Measurements from ENCODE around the gene BSG.

BSG gene

DNA sequence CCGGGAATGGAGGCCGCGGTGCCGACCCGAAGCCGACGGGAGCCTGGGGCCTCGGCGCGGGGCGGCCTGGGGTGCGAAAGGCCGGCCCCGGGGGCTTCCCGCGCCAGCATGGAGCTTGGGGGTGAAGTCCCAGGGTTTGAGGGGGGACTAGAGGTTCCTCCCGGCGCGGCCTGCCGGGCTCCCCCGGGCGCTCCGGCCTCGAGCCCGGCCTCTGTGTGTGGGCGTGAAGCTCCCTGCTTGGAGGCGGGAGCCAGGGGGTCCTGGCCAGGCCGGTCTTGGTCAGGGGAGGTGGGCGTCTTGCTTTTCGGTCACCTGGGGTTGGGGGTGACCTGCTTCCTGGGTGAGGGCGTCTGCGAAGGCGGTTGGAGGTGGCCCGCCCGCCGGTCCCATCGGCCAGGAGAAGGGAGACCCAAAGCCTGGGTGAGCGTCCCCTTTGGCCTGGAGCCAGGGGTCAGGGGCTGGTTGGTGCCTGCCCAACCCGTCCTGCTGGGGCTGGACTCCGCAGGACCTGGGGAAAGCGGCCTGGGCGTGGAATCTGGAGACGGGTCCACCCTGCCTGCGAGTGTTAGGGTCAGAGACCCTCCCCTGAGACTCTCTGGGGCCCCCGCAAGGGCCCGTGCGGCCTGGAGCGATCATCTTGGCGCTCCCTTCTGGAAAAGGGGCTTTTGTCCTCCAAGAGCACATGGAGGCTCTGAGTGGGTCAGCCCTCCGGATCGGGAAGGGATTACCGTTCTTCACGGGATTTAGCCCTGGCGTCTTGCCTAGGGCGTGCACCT, 535 bp downstream of the BSG start:
- Histone ChIP-seq H3K4me3 (ENCODE audit: low read length) (peak overlapping the region; percentile 92), H3K27me3 (ENCODE audit: control insufficient read depth, insufficient read depth, low read length) (no peaks in the 10 kb centered on the region), H3K36me3 (ENCODE audit: control insufficient read depth, insufficient read depth, low read length) (peaks cover 6% of the 10 kb centered on the region; the same call in 1 of the 2 replicates), H3K4me1 (ENCODE audit: control insufficient read depth, insufficient read depth, low read length) (peaks cover 7% of the 10 kb centered on the region), H3K9me3 (ENCODE audit: control insufficient read depth, insufficient read depth, low read length) (0 out of 2 replicates have a peak, but pooled peaks cover 2% of the 10 kb centered on the region), H3K27ac (ENCODE audit: low read length) (no peak overlapping the region)
- no CpG with 5 or more reads among the region's 55 CpGs for WGBS (ENCODE audit: insufficient coverage, insufficient read length)
- DNase-seq (ENCODE audit: low read depth, low spot score), result no peak

DNA sequence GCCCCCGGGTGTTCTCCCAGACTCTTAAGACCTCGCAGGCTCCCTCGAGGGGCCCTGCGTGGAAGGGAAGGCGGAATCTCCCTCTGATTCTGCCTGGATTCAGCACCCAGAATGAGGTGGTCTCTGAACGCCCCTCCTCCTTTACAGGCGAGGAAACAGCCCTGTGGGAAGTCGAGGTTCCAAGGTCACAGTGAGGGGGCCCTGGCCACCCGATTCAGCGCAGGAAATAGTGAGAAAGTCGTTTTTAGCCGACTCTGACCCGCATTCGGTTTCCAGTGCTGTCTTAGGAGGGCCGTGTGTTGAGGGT, 1.1 kb downstream of the BSG start:
- H3K36me3 ChIP-seq (ENCODE audit: control insufficient read depth, insufficient read depth, low read length), result peaks cover 9% of the 10 kb centered on the region; the same call in 1 of the 2 replicates
- H3K4me3 ChIP-seq (ENCODE audit: low read length), result peak overlapping the region; percentile 92
- H3K27me3 ChIP-seq (ENCODE audit: control insufficient read depth, insufficient read depth, low read length), result no peaks in the 10 kb centered on the region
- no peak for DNase-seq (ENCODE audit: low read depth, low spot score)
- H3K27ac ChIP-seq (ENCODE audit: low read length), result no peak overlapping the region
- H3K9me3 ChIP-seq (ENCODE audit: control insufficient read depth, insufficient read depth, low read length), result 0 out of 2 replicates have a peak, but pooled peaks cover 2% of the 10 kb centered on the region
- WGBS (ENCODE audit: insufficient coverage, insufficient read length), result no CpG with 5 or more reads among the region's 15 CpGs
- H3K4me1 ChIP-seq (ENCODE audit: control insufficient read depth, insufficient read depth, low read length), result peaks cover 7% of the 10 kb centered on the region

DNA sequence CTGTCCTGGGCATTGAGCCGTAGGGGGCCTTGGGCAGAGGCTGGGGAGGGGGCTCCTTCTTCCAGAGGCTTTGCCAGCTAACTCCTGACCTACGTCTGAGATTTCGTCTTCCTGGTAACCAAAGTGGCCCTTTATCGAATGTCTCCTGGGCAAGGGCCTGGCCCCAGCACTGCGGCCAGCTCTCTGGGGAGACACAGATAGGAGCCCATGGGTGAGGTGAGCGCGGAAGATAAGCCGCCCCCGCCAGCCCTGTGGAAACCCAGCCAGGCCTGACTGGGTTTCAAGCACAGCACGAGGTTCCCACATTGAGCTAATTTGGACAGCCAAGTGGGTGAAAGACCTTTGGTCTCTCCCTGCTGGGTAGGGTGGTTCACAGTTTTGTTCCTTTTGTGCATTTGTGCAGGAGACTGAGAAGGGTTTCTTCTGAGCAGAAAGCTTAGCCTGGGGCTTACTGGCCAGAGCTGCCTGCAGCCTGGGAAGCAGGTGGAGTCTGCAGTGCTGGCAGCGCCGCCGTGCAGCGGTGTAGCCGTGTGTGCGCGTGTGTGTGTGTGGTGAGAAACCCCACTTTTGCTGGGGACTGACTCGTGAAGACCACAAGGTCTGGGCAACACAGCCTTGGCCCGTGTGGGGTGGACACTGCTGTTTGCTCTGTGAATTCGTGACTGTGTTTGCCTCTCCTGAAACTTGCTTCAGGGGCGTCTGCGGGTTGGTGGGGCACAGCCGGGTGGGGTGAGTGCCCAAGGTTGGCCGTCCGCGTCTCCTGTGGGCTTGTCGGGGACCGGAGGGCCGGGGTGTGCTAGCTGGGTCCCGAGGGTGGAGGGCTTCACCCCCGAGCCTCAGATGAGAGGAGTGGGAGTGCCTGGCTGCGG, 2.5 kb downstream of the BSG start:
- H3K27ac ChIP-seq (ENCODE audit: low read length), result no peak overlapping the region
- no CpG with 5 or more reads among the region's 32 CpGs for WGBS (ENCODE audit: insufficient coverage, insufficient read length)
- no peaks in the 10 kb centered on the region for H3K9me3 ChIP-seq (ENCODE audit: control insufficient read depth, insufficient read depth, low read length)
- H3K4me1 ChIP-seq (ENCODE audit: control insufficient read depth, insufficient read depth, low read length), result peaks cover 7% of the 10 kb centered on the region
- H3K4me3 ChIP-seq (ENCODE audit: low read length), result no peak overlapping the region
- H3K36me3 ChIP-seq (ENCODE audit: control insufficient read depth, insufficient read depth, low read length), result peaks cover 11% of the 10 kb centered on the region; the same call in 1 of the 2 replicates
- no peak for DNase-seq (ENCODE audit: low read depth, low spot score)
- H3K27me3 ChIP-seq (ENCODE audit: control insufficient read depth, insufficient read depth, low read length), result no peaks in the 10 kb centered on the region

DNA sequence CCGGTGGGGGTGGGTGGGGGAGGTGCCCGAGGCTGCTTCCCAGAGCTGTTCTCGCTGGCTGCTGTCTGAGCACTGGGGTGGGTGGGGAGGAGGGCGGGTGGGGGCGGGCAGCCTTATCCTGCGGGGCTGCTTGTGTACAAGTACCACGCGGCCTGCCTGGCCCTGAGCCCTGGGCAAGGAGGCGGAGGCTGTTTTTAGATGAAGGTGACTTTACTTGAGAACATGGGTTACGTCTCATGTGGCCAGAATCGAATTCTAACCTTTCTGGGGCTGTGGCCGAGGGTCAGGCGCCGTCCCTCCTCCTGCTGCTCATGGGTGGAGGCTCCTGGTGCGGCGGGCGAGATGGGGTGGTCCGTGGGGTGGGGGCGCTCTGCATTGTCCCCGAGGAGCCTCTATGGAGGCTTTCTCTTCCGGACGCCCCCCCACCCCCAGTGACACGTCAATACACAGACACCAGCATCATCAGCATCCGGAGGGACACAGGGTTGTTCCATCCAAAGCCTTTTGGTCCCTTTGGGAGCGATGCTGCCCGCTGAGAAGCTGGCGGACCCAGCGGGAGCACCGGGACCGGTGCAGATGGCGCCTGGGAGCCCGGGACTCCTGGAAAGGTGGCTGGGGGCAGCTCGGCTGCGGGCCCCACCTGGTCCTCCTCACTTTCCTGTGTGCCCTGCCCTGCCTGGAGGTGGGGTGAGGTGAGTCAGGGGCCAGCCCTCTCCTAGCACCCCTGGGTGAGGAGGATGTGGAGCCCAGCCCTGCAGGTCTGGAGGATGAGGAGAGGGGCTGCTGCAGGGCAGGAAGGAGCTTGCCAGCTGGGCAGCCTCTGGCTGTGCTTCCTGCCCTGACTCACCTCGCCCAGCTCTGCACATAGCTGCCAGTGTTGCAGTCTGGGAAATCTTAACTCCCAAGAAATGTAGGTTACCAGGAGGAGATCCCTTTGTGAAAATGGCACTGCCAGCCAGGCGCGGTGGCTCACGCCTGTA, 3.4 kb downstream of the BSG start:
- H3K4me3 ChIP-seq (ENCODE audit: low read length), result no peak overlapping the region
- no peak for DNase-seq (ENCODE audit: low read depth, low spot score)
- no peak overlapping the region for H3K27ac ChIP-seq (ENCODE audit: low read length)
- no peaks in the 10 kb centered on the region for H3K27me3 ChIP-seq (ENCODE audit: control insufficient read depth, insufficient read depth, low read length)
- WGBS (ENCODE audit: insufficient coverage, insufficient read length), result no CpG with 5 or more reads among the region's 38 CpGs
- no peaks in the 10 kb centered on the region for H3K9me3 ChIP-seq (ENCODE audit: control insufficient read depth, insufficient read depth, low read length)
- peaks cover 19% of the 10 kb centered on the region for H3K36me3 ChIP-seq (ENCODE audit: control insufficient read depth, insufficient read depth, low read length)
- peaks cover 7% of the 10 kb centered on the region for H3K4me1 ChIP-seq (ENCODE audit: control insufficient read depth, insufficient read depth, low read length)

DNA sequence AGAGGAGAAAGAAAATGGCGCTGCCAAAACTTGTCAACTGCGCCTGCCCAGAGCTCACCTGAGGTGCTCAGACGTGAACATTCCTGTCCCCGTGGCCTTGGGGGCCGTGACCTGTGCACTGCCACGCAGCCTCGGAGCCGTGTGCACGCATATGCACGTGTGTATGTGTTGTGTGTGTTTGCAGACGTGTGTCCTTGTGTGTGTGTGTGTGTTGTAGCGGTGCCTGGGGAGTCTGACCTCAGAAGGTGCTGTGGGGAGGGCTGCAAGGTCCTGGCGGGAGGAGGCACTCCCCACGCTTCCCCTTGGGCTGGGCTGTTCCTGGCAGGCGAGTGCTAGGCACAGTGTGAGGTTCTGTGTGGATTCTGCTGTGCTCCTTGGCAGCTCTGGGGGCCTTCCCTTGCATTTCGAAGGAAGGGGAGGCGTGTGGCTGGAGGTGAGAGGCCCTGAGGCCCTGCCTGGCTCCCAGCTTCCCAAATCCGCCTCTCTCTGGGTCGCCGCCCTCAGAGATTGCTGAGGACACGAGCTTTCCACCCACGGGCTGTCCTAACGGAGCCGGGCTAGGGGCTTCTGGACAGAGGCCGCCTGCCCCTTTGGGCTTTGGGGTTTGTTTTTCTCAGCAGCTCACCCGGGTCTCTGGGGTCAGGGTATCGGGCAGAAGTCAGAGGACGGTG, 4.5 kb downstream of the BSG start:
- no peak overlapping the region for H3K4me3 ChIP-seq (ENCODE audit: low read length)
- peaks cover 9% of the 10 kb centered on the region for H3K4me1 ChIP-seq (ENCODE audit: control insufficient read depth, insufficient read depth, low read length)
- H3K36me3 ChIP-seq (ENCODE audit: control insufficient read depth, insufficient read depth, low read length), result peaks cover 27% of the 10 kb centered on the region
- H3K27ac ChIP-seq (ENCODE audit: low read length), result no peak overlapping the region
- no CpG with 5 or more reads among the region's 28 CpGs for WGBS (ENCODE audit: insufficient coverage, insufficient read length)
- no peak for DNase-seq (ENCODE audit: low read depth, low spot score)
- no peaks in the 10 kb centered on the region for H3K27me3 ChIP-seq (ENCODE audit: control insufficient read depth, insufficient read depth, low read length)
- no peaks in the 10 kb centered on the region for H3K9me3 ChIP-seq (ENCODE audit: control insufficient read depth, insufficient read depth, low read length)

DNA sequence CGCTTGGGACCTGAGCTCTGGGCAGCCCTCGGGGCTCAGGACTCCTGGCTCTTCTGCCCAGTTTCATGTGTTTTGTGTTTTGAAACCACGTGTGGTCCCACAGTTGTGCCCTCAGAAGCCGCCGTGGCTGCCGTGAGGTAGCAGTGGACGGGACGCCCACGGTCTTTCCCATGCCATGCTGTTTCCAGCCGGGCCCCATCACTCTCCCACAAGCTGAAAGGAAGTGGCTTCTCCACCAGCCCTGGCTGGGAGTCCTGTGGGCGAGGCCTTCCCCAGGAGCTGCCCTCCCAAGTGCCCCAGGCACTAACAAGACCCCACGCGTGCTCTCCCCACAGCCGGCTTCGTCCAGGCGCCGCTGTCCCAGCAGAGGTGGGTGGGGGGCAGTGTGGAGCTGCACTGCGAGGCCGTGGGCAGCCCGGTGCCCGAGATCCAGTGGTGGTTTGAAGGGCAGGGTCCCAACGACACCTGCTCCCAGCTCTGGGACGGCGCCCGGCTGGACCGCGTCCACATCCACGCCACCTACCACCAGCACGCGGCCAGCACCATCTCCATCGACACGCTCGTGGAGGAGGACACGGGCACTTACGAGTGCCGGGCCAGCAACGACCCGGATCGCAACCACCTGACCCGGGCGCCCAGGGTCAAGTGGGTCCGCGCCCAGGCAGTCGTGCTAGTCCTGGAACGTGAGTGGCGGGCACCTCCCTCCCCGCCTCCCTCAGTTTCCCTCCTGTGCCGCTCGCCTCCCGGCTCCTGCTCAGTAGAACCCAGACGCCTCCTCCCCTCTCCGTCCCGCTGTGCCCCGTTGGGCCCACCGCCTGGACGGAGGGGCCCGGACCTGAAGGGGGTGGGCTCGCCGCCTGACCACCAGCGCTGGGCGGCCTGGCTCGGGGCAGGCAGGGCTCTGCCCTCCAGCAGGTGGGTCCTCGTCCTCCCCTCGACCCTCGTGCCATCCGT, 5.3 kb downstream of the BSG start:
- Histone ChIP-seq H3K4me1 (ENCODE audit: control insufficient read depth, insufficient read depth, low read length) (peaks cover 9% of the 10 kb centered on the region), H3K27ac (ENCODE audit: low read length) (no peak overlapping the region), H3K36me3 (ENCODE audit: control insufficient read depth, insufficient read depth, low read length) (peaks cover 29% of the 10 kb centered on the region), H3K4me3 (ENCODE audit: low read length) (no peak overlapping the region), H3K9me3 (ENCODE audit: control insufficient read depth, insufficient read depth, low read length) (no peaks in the 10 kb centered on the region), H3K27me3 (ENCODE audit: control insufficient read depth, insufficient read depth, low read length) (no peaks in the 10 kb centered on the region)
- WGBS (ENCODE audit: insufficient coverage, insufficient read length), result no CpG with 5 or more reads among the region's 66 CpGs
- DNase-seq (ENCODE audit: low read depth, low spot score), result no peak

DNA sequence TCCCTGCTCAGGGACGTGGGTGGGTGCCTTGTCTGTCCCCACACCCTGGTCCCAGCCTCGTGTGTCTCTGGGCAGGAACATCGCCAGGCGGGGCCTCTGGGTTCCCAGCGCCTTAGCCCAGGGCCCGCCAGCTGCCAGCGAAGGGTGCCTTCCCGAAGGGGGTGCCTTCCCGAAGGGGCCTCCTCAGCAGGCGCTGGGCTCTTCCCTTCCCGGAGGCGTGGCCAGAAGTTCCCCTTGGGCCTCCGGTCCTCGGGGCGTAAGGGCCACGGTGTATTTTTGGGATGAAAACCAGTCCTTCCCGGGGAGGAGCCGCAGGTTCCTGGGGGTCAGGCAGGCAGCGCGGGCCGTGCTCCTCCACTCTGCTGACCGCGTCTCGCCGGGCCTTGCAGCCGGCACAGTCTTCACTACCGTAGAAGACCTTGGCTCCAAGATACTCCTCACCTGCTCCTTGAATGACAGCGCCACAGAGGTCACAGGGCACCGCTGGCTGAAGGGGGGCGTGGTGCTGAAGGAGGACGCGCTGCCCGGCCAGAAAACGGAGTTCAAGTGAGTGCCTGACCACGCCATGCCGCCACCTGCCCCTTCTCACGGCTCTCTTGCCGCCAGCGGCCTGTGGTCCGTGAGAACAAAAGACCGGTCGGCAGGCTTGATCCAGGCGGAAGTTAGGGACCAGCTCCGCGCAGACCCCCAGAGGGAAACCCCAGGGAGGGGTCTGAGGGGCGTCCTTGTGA, 6.9 kb downstream of the BSG start:
- Histone ChIP-seq H3K9me3 (ENCODE audit: control insufficient read depth, insufficient read depth, low read length) (no peaks in the 10 kb centered on the region), H3K27me3 (ENCODE audit: control insufficient read depth, insufficient read depth, low read length) (no peaks in the 10 kb centered on the region), H3K4me3 (ENCODE audit: low read length) (no peak overlapping the region), H3K36me3 (ENCODE audit: control insufficient read depth, insufficient read depth, low read length) (peaks cover 35% of the 10 kb centered on the region), H3K27ac (ENCODE audit: low read length) (no peak overlapping the region), H3K4me1 (ENCODE audit: control insufficient read depth, insufficient read depth, low read length) (peaks cover 9% of the 10 kb centered on the region)
- no CpG with 5 or more reads among the region's 46 CpGs for WGBS (ENCODE audit: insufficient coverage, insufficient read length)
- no peak for DNase-seq (ENCODE audit: low read depth, low spot score)

DNA sequence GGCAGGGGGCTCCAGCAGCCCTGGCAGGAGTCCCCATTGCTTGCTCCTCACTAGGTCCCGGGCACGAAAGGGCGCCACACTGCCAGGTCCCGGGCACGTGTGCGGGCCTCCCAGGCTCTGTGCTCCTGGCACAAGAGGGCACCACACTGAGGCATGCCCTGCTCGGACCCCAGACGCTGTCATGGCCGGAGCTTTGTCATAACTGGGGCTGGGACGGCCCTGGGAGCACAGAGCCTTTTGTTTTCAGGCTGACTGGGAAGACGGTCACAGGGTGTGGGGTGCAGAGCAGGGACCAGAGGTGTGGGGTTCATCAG, 7.4 kb downstream of the BSG start:
- Histone ChIP-seq H3K4me1 (ENCODE audit: control insufficient read depth, insufficient read depth, low read length) (peaks cover 7% of the 10 kb centered on the region), H3K36me3 (ENCODE audit: control insufficient read depth, insufficient read depth, low read length) (peaks cover 35% of the 10 kb centered on the region)

More for the DNA sequence above, 7.4 kb downstream of the BSG start:
- Histone ChIP-seq H3K27ac (ENCODE audit: low read length) (no peak overlapping the region), H3K9me3 (ENCODE audit: control insufficient read depth, insufficient read depth, low read length) (no peaks in the 10 kb centered on the region), H3K4me3 (ENCODE audit: low read length) (no peak overlapping the region), H3K27me3 (ENCODE audit: control insufficient read depth, insufficient read depth, low read length) (no peaks in the 10 kb centered on the region)
- DNase-seq (ENCODE audit: low read depth, low spot score), result no peak
- no CpG with 5 or more reads among the region's 11 CpGs for WGBS (ENCODE audit: insufficient coverage, insufficient read length)

Data from iPS DF 6.9 (cell line).